KOPT-K1 (cell line): ENCODE results near the gene BRSK2.

Source experiments
- H3K27ac ChIP-seq: fragments of 200-600 bp; sonication (generic); 2 replicates; pipeline ENCODE4 v1.5.1; 2016; ENCODE audit warnings: antibody characterized with exemption, mild to moderate bottlenecking, low read depth, low read length; ENCODE audit not compliant: poor library complexity, severe bottlenecking
- H3K36me3 ChIP-seq: fragments of 200-600 bp; sonication (generic); 2 replicates; pipeline ENCODE4 v1.5.1; 2017; ENCODE audit warnings: antibody characterized with exemption, mild to moderate bottlenecking, low read length, moderate library complexity; ENCODE audit not compliant: insufficient read depth
- H3K9me3 ChIP-seq: fragments of 200-600 bp; sonication (generic); 2 replicates; pipeline ENCODE4 v1.5.1; 2017; ENCODE audit warnings: antibody characterized with exemption, low read length, mild to moderate bottlenecking; ENCODE audit not compliant: insufficient read depth, poor library complexity, severe bottlenecking

BRSK2 gene

DNA sequence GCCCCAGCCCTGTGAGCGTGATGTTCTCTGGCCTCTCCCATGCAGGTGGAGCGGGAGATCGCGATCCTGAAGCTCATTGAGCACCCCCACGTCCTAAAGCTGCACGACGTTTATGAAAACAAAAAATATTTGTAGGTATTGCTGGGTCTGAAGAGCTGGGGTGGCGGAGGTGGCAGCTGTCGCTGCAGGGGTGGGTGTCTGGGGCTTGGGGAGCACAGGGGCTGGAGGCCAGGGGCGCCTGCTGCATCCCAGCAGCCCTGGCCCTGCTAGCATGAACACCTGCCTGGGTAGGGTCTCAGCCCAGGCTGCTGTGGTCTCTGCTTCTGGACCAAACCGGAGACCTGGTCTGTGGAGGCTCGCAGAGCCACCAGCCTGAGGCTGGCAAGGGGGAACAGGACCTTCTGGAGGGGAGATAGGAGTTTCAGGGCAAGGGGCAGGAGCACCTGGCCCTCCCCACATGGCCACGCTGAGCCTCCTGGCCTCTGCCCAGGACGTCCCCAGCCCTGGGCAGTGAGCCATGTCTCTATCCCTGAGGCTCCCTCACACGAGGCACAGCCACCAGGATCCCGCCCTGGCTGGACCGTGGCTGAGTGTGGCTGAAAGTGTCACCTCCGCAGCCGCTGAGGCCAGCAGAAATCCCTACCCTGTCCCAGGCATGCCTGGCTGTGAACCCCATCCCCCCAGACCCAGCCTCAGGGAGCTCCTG lies 48.7 kb downstream of the BRSK2 start:
- Histone ChIP-seq H3K27ac (no peak overlapping the region), H3K36me3 (no peaks in the 10 kb centered on the region), H3K9me3 (no peaks in the 10 kb centered on the region)

GRCh38 chr11:1438967-1439330 lies 49.2 kb downstream of the BRSK2 start:
- Histone ChIP-seq H3K36me3 (no peaks in the 10 kb centered on the region), H3K27ac (no peak overlapping the region)

GRCh38 chr11:1439341-1439740 lies 49.6 kb downstream of the BRSK2 start:
- Histone ChIP-seq H3K9me3 (no peaks in the 10 kb centered on the region), H3K27ac (no peak overlapping the region), H3K36me3 (no peaks in the 10 kb centered on the region)

More at GRCh38 chr11:1438967-1439330, 49.2 kb downstream of the BRSK2 start:
- no peaks in the 10 kb centered on the region for H3K9me3 ChIP-seq

DNA sequence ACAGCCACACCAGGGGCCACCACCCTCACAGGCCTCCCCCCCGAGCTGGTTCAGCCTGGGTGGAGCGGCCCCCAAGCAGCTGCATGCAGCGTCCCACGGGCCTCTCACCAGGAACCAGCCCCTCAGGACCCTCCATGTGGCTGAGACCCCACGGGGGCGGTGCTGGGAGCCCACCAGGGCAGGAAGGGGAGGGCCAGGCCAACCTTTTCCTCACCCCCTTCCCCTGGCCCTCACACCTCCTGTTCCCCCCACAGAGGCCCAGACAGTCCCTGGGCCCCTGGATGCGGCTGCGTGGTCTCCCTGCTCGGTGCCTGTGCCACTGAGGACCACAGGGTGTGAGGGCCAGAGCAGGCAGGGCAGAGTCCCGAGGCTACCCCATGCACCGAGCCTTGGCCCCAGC lies 50.3 kb downstream of the BRSK2 start:
- H3K27ac ChIP-seq = no peak overlapping the region
- no peaks in the 10 kb centered on the region for H3K9me3 ChIP-seq
- H3K36me3 ChIP-seq = no peaks in the 10 kb centered on the region

- no peaks in the 10 kb centered on the region for H3K9me3 ChIP-seq
- no peak overlapping the region for H3K27ac ChIP-seq
- H3K36me3 ChIP-seq = no peaks in the 10 kb centered on the region
These were observed 50.8 kb downstream of the BRSK2 start for GRCh38 chr11:1440496-1440895.

DNA sequence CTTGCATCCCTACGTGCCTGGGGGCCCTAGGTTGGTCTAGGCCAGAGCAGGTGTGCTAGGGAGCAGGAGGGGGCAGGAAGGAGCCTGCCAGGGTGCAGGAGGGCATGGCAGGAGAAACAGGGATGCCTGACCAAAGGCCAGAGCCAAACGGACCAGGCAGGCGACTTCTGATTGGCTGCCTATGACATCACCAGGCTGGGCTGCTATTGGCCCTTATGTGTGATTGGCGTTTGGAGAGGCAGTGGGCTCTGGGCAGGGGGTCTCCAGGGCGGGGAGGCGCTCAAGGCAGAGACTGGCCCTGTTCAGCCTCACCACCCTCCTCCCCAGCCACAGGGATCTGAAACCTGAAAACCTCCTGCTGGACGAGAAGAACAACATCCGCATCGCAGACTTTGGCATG lies 52.4 kb downstream of the BRSK2 start:
- H3K36me3 ChIP-seq = no peaks in the 10 kb centered on the region
- no peak overlapping the region for H3K27ac ChIP-seq
- H3K9me3 ChIP-seq = no peaks in the 10 kb centered on the region

DNA sequence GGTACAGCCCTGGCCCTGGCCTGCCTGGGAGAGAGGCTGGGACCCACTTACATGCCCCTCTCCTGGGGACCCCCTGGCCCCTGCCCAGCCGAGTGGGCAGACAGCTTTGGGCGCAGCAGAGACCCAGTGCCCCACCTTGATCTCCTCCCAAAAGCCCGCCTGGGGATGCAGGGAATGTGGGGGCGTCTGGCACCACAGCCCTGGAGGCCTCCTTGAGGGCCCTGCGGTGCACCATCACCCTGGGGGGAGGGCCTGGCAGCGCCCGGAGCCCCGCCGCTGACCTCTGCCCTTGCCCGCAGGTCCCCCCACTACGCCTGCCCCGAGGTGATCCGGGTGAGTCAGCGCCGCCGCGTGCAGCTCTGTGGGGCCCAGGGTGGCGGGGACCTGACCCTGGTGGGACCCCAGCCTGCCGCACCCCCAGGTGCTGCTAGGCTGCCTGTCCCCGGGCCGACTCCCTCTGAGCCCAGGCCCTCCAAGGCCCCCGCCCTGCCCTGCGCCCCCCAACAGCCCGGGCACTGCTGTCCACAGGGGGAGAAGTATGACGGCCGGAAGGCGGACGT lies 53.2 kb downstream of the BRSK2 start:
- no peaks in the 10 kb centered on the region for H3K36me3 ChIP-seq
- H3K27ac ChIP-seq = no peak overlapping the region
- H3K9me3 ChIP-seq = no peaks in the 10 kb centered on the region

DNA sequence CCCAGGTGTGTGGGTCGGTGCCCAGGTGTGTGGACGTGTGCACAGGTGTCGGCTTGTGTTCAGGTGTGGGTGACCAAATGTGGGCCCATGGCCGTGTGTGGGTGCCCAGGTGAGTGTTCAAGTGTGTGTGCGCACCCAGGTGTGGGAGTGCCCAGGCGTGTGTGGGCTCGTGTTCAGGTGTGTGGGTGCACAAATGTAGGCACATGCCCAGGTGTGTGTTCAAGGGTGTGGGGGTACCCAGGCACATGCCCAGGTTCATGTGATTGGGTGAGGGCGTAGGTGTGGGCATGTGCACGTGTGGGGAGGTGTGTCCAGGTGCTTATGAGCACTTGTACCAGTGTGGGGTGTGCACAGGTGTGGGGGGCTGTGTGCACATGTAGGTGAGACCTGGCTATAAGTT lies 54.0 kb downstream of the BRSK2 start:
- H3K36me3 ChIP-seq = no peaks in the 10 kb centered on the region
- H3K27ac ChIP-seq = no peak overlapping the region
- H3K9me3 ChIP-seq = no peaks in the 10 kb centered on the region

DNA sequence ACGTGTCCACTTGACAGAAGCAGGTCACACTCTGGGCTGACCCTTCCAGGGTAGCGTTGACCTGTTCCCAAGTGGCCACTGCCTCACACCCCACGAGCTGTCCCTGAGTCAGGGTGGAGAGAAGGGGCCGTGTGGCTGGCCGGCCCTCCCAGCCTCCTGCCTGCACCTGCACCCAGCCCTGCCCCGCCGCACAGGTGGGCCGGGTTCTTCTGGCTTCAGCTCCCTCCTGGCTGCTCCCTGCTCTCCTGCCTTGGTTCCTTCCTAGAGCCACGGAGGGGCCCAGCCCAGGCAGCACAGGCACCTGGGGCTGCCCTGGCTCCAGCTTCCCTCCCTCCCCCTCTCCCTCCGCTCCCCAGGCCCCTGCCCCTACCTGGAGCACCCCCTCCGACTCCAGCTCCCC lies 54.6 kb downstream of the BRSK2 start:
- H3K27ac ChIP-seq = no peak overlapping the region
- H3K36me3 ChIP-seq = no peaks in the 10 kb centered on the region
- no peaks in the 10 kb centered on the region for H3K9me3 ChIP-seq

- H3K36me3 ChIP-seq = no peaks in the 10 kb centered on the region
- H3K9me3 ChIP-seq = no peaks in the 10 kb centered on the region
- no peak overlapping the region for H3K27ac ChIP-seq
These were observed 55.2 kb downstream of the BRSK2 start for GRCh38 chr11:1444823-1445422.

GRCh38 chr11:1445741-1446445 lies 56.2 kb downstream of the BRSK2 start:
- H3K27ac ChIP-seq = no peak overlapping the region
- no peaks in the 10 kb centered on the region for H3K36me3 ChIP-seq
- H3K9me3 ChIP-seq = no peaks in the 10 kb centered on the region

DNA sequence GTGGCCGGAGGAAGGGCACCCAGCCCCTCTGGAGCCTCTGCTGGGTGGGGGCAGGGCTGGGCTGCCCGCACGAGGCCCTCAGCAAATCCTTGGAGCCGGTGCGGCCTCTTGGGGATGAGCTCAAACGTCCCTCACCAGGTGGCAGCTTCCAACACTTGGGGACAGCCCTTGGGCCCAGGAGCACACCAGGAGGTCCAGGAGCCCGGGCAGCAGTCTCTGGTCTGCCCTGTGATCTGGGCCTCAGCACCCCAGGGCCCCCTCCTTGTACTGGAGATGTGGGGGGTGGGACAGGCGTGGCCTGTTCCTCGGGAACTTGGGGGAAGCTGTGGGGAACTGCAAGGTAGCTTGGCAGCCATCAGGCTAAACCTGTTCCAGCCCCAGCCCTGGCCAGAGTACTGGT lies 56.9 kb downstream of the BRSK2 start:
- no peaks in the 10 kb centered on the region for H3K36me3 ChIP-seq
- no peaks in the 10 kb centered on the region for H3K9me3 ChIP-seq
- no peak overlapping the region for H3K27ac ChIP-seq

GRCh38 chr11:1447845-1448825 lies 58.4 kb downstream of the BRSK2 start:
- Histone ChIP-seq H3K27ac (no peak overlapping the region), H3K9me3 (no peaks in the 10 kb centered on the region), H3K36me3 (no peaks in the 10 kb centered on the region)

DNA sequence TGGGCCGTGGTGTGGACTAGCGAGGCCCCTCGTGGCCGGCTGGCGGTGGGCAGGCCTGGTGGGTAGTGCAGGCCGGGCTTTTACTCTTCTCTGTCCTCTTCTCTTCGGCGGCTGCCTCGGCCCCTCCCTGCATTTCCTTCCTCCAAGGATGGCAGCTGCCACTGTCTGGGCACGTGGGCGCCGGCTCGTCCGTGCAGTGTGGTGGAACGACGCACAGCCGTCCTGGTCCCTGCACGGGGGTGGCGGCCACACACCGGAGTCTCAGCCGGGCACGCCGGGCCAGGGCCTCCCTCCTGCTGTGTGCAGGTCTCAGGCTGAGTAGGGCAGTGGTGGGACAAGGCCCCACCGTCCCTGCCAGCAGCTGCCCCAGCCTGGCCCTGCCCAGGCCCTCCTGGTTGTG lies 59.1 kb downstream of the BRSK2 start:
- Histone ChIP-seq H3K36me3 (no peaks in the 10 kb centered on the region), H3K27ac (no peak overlapping the region), H3K9me3 (no peaks in the 10 kb centered on the region)
